ENCODE data around the gene TSC22D4. TPM values are rescaled to one million over a fixed set of nuclear protein-coding genes. Genes with fewer than 3 reads are reported as not detected.

Gene TSC22D4
- total and polyA plus RNA-seq, 9 of the 15 experiments (the other 6 are each of a cell fraction or from before 2014, with no cell fraction given): 0.37 to 107 (median 28.7) TPM

- no peak for TF ChIP-seq ELK3 (CRISPR knock-in tag; IDR thresholded peaks at IDR 0.05)
- TF ChIP-seq THRAP3 (IDR thresholded peaks at IDR 0.05; ENCODE audit: borderline replicate concordance): no peak
- TF ChIP-seq RNF219 (CRISPR knock-in tag; IDR thresholded peaks at IDR 0.05): no peak
- TF ChIP-seq GABPB1 (CRISPR knock-in tag; IDR thresholded peaks at IDR 0.05): peak; percentile 80
- TF ChIP-seq ZNF644 (tag; IDR thresholded peaks at IDR 0.05; ENCODE audit: low read depth): 0 out of 2 replicates have a peak, but pooled peaks have one; percentile 54
- no peak for TF ChIP-seq ATF6 (CRISPR knock-in tag; IDR thresholded peaks at IDR 0.05)
- TF ChIP-seq ETS2 (tag; IDR thresholded peaks at IDR 0.05; ENCODE audit: borderline replicate concordance, poor library complexity, severe bottlenecking): no peak
- TF ChIP-seq FIP1L1 (IDR thresholded peaks at IDR 0.05; ENCODE audit: low read depth, low read length, poor library complexity, severe bottlenecking): peak; percentile 67
- TF ChIP-seq ZNF740 (CRISPR knock-in tag; IDR thresholded peaks at IDR 0.05): 0 out of 2 replicates have a peak, but pooled peaks have one; percentile 70
- TF ChIP-seq ZNF740 (tag; IDR thresholded peaks at IDR 0.05): no peak
- no peak for TF ChIP-seq TFAM (CRISPR knock-in tag; conservative IDR thresholded peaks at IDR 0.05)
- peak; percentile 81 for TF ChIP-seq THAP12 (CRISPR knock-in tag; IDR thresholded peaks at IDR 0.05)
- no peak for TF ChIP-seq RBM17 (IDR thresholded peaks at IDR 0.05; ENCODE audit: borderline replicate concordance, low read depth, low read length)
- no peak for TF ChIP-seq ZNF121 (CRISPR knock-in tag; conservative IDR thresholded peaks at IDR 0.05)
- no peak for TF ChIP-seq HOXB6 (CRISPR knock-in tag; IDR thresholded peaks at IDR 0.05; ENCODE audit: borderline replicate concordance)
These were observed at the start of gene TSC22D4 (continued) for GRCh38 chr7:100478958-100479660.

All from K562 (cell line).